Measurements from ENCODE around the gene METTL23.

Gene METTL23

GRCh38 chr17:76726776-76727718, at the start of gene METTL23:
METTL23 (plus strand) TSS chr17:76726839; CDS start chr17:76729711, 2,872 bp downstream.
- DNase-seq (ENCODE audit: low spot score) = peak; percentile 88

DNA sequence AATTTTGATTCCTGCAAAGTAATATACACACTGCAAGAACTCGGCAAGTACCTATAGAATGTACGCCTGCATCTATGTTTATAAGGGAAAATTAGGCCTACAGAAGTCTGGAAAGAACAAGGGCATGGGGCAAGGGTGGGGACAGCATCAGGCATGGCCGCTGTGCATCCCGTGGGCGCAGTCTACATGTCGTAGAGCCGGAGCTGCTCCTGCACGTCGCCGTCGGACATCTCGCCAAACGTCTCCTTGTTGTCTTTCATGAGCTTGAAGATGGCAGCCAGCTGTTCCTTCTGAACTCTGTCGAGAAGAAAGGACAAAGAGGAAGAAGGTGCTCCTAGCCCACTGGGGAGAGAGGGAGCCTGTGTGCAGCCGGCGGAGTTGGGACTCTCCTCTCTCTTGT, 49.2 kb upstream of the METTL23 start:
- DNase-seq (ENCODE audit: low spot score) = no peak

DNA sequence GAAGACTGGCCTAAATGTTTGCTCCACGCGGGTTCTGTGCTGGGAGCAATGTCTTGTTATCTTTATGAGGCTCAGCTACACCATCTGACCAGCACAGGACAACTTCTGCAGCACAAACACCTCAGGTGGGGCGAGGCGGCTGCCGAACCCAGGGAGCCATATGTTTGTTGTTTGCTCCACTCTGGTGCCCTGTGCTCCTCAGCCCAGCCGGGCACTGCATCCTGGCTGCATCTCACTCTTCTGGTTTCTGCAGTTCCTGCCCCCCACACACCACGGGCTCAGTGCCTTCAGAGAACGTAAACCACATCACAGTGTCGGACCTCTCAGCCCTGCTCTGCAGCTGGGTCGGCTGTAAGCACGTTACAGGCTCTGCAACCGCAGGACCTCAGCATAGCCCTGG, 48.3 kb upstream of the METTL23 start:
- no peak for DNase-seq (ENCODE audit: low spot score)

- DNase-seq (ENCODE audit: low spot score) = no peak
These were observed 47.4 kb upstream of the METTL23 start for GRCh38 chr17:76679239-76679638.

DNA sequence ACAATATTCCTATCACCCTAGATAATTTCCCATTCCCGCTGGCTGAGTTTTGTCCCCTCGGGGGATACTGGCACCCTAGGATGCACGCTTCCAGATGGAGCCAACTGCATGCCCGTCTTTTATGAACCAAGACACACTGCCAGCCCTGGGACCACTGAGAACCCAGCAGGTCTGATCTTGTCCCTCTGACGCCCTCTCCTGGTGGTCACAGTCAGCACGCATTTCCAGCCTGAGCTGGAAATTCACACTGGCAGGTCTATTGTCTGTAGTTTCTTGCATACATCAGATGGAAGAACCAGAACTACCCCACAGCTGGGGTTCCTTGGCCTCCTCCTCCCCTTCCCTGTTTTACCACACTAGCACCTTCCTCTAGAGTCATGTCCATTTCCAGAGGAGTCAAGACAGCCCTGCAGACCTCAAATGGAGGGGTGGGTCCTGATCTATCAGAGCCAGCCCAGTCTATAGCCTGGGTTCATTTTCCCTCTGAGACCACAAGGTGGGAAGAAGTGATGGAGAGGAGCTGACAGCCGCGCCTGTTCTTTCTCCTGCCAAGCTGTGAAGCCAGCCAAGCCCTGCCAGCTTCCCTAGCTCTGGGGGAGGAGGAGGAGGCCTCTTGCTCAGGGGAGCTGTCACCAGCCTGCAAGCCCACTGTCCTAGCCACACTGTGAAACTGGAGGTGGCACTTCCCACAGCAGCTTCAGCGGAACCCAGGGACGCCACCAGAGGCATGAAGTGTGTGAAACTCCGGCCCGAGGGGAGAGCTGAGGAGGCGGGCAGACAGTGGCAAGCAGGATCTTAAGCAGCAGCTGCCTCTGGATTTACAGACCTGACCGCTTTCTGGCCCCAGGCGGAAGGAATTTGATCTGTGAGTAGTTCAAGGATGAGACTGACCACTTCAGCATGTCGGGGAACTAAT, 45.2 kb upstream of the METTL23 start:
- DNase-seq (ENCODE audit: low spot score) = peak; percentile 90

DNA sequence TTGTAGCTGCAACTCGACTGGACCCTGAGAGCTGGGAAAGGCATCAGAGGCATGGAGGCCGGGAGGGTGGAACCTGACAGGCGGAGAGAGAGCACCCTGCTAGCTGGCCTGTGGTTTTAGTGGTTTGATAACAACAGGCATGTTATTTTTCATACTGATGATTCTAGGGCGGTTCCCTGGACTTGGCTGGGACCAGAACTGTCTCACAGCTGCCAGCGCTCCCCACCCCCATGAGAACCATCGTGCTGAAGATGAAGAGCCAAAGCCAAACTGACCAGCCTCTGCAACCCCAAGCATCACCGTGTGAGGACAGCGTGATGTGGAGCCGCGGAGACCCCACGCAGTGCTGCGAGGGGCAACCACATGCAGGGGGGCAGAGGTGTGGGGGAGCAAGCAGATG, 44.3 kb upstream of the METTL23 start:
- no peak for DNase-seq (ENCODE audit: low spot score)

GRCh38 chr17:76683011-76683755, 43.5 kb upstream of the METTL23 start:
- DNase-seq (ENCODE audit: low spot score) = no peak

DNA sequence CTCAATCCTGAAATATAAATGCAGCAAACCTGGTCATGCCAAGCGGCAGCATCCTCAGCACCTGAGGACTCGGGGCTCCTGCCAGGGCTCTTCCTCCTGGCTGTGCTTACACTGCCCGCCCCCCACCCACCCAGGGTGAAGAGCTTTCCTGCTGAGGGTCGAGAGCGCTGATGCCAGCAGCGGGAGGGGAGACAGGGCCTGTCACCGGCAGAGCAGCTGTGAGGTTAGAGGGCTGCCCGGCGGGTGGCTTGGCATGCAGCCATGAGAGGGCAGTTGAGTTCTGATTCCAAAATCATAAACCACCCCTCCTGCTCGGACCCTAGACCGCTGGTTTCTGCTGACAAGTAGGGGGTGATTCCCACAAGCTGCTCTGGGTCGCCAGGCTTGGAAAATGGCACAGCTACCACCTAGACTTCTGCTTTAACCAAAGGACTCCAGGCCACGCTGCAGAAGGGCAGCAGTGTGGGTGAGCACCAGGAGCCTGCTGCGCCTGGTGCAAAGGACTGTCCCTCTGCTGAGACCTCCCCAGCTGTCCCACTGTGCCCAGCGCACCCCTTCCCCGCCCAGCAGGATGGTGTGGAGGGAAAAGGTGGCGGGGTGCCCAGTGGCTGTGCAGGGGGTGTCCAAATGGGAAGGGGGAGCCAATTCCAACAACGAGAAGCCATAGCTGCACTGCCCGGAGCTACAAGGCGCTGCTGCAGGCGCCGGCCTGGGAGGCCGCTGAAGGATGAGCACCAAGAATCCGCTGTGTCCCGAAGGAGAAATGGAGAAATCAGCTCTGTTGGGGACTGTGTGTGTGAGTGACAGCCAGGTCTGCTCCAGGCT, 42.5 kb upstream of the METTL23 start:
- no peak for DNase-seq (ENCODE audit: low spot score)

- no peak for DNase-seq (ENCODE audit: low spot score)
These were observed 41.9 kb upstream of the METTL23 start for GRCh38 chr17:76684756-76685155.

DNA sequence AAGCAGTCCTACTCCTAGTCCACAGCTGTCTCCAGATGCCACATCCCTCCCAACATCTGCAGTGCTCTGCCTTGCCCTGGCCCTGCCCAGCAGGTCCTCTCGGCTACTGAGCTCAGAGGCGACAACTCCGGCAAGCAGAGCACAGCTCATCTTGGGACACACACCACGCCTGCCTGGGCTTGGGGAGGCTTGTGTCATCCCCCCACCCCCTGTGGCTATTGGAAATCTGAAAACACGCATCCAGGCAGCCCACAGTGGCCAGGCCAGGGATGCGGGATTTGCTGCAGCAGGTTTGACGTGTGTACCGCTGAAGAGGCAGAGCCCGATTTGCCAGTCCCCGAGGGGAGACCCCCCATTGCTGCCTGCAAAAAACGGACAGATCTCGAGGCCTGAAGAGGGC, 41.3 kb upstream of the METTL23 start:
- no peak for DNase-seq (ENCODE audit: low spot score)

GRCh38 chr17:76685846-76686245, 40.8 kb upstream of the METTL23 start:
- DNase-seq (ENCODE audit: low spot score) = no peak

DNA sequence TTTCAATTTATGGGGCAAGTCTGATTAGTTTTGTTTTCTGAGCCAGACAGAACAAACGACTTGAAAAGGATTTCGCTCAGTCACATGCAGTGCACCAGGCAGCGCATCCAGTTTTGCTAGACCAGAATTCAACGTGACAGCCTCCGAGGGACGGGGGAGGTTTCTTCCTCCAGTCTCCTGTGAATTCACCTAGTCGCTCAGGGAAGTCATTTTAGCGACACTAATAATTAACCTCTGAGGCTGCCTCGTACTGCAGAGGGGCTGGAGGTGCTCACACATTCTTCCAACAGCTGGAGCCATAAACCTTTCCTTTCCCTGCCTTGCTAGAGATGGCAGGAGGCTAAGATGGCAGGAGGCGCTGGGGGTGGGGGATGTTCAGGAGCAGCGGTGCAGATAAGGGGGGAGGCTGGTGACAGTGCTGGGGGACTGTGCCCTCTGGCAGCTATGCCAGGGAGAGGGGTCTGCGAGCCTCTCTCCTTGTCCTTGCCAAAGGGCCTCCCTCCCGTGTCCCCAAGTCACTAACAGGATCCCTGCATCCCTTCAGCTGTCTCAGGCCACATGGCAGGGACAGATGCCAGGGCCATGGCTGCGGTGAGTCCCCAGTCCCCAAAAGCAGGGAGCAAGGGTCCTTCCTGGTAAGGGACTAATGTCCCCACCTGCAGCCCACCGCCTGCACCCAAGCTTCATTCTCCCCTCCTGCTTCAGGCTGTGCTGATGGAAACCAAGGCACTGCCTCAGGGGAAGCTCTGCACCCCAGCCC, 39.9 kb upstream of the METTL23 start:
- DNase-seq (ENCODE audit: low spot score) = no peak

GRCh38 chr17:76687298-76688164, 39.1 kb upstream of the METTL23 start:
- no peak for DNase-seq (ENCODE audit: low spot score)

DNA sequence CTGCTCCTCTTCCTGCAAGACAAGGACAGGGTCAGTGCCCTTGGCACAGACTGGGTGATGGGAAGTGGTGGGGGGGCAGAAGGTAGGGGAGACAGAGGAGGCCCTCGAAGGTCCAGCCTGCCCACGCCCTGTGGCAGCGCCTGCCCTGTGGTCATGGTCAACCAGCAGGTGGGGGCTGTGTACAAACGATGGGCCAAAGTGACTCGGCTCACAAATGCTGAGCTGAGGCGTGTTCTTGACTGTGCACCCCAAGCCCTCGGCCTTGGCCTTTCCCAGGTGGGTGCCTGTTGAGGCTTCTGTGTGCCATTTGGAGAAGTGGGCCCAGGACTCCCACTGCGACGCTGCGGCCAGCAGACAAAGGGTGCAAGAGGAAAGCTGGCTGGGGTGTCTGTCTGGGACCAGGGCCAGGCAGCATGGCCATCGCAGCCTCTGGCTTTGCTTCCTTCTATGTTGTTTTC, 38.4 kb upstream of the METTL23 start:
- no peak for DNase-seq (ENCODE audit: low spot score)

- DNase-seq (ENCODE audit: low spot score) = no peak
These were observed 36.8 kb upstream of the METTL23 start for GRCh38 chr17:76689859-76690258.

DNA sequence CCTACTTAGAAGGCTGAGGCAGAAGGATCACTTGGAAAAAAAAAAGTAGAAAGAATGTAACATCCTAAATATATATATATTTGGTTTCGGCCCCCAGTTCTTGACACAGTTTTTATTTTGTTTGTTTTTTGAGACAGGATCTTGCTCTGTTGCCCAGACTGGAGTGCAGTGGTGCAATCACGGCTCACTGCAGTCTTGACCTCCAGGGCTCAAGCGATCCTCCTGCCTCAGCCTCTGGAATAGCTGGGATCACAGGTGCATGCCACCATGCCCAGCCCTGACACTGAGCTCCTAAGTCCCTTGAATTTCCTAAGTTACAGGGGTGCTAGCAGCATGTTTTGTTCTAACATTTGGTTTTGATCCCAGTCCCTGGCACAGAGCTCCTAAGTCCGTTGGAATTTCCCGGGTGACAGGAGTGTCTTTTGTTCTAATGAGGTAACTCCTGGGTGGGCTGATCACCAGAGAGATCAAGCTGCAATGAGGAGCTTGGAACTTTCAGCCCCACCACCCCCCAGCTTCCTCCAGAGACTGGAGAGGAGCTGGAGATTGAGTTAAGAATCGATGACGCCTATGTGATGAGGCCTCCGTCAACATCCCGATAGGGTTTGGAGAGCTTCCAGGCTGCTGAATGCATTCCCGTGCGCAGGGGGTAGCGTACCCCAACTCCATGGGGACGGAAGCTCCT, 35.9 kb upstream of the METTL23 start:
- DNase-seq (ENCODE audit: low spot score) = no peak

DNA sequence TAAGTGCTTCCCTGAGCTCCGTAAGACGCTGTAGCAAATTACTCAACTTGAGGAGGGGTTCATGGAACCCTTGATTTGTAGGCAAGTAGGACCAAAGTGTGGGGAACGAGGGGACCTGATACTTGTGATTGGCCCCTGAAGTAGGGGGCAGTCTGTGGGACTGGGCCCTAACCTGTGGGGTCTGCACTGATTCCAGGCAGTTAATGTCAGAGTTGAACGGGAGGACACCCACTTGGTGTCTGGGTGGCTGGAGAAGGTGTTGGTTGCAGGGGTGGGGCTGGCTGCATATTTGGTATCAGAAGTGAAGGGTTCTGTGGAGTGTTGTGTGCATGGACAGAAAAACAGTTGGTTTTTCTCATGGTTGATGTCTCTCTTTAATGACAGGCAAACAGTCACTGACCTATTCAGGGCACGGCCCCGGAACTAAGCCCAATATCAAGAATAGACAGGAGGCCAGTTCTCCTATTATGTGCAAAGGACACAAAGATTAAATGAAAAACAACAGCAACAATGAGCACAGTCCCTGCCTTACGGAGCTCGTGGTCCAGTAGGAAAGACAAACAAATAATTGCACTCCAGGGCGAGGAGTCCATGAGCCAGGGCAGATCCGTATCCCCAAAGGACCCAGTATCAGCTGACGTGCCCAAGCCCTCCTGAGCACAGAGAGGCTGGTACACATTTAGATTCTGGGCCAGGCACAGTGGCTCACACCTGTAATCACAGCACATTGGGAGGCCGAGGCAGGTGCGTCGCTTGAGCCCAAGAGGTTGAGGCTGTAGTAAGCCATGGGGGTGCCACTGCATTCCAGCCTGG, 35.1 kb upstream of the METTL23 start:
- DNase-seq (ENCODE audit: low spot score) = no peak
